K562 (cell line): ENCODE data around the gene FCAR. TPM values are rescaled to one million over a fixed set of nuclear protein-coding genes. Genes with fewer than 3 reads are reported as not detected.

Experiments
- ATAC-seq: fragments of 200-7000 bp; cut with Tn5 transposase; 3 replicates; pipeline ENCODE4 v1.9.1; 2020; ENCODE audit warnings: moderate library complexity
- BruUV-seq: library from RNA; stranded (reverse); fragments of 400-500 nt; replicated peaks from 2 replicates; lab custom pipeline; 2021; lab: Mats Ljungman, UMichigan
- CTCF ChIA-PET: fragments of 300-600 bp; formaldehyde crosslinking; extraction: SDS; loops from one replicate; lab custom pipeline; 2021; ENCODE audit warnings: low intra/inter-chr PET ratio; lab: Yijun Ruan, JAX
- POLR2A ChIA-PET: fragments of 300-600, 350-650 bp; sonication (Branson Sonifier 250); formaldehyde crosslinking; extraction: SDS; loops from one replicate; lab custom pipeline; 2021; ENCODE audit warnings: antibody characterized with exemption, inconsistent platforms; lab: Yijun Ruan, JAX
- DNase-seq, 4 experiments: peaks; one replicate each; pipeline versions ENCODE4 v3.0.0 to v3.0.0-alpha.2; 2011 to 2018; ENCODE audit warnings: low spot score in 3 of 4, mixed read lengths in 3 of 4; ENCODE audit errors: extremely low read depth in 1 of 4
- FAIRE-seq: peaks from 2 replicates; lab custom pipeline; 2011; peaks lifted over from hg19 to GRCh38; lab: Jason Lieb, UNC
- H2AFZ ChIP-seq: 2 replicates; pipeline ENCODE4 v1.6.0; 2011; ENCODE audit warnings: low read depth, low read length, control low read depth, inconsistent platforms
- H3K27ac ChIP-seq: fragments of 200-600 bp; 3 replicates; pipeline ENCODE4 v1.8.0; 2011; ENCODE audit warnings: low read depth, mild to moderate bottlenecking, control low read depth, inconsistent platforms, low read length, moderate library complexity, mixed read lengths; ENCODE audit errors: extremely low read depth
- H3K27me3 ChIP-seq, 2 experiments: fragments of 300-600 bp in 1 of 2; 2 replicates in 1 of 2; 3 replicates in 1 of 2; pipeline versions ENCODE4 v1.6.0 to v1.8.0; 2011; ENCODE audit warnings: inconsistent platforms in 2 of 2, low read length in 2 of 2, mild to moderate bottlenecking in 1 of 2, mixed read lengths in 1 of 2, moderate library complexity in 1 of 2; ENCODE audit not compliant: control insufficient read depth in 2 of 2, insufficient read depth in 2 of 2
- H3K36me3 ChIP-seq: fragments of 300-600 bp; 3 replicates; pipeline ENCODE4 v1.8.0; 2011; ENCODE audit warnings: mild to moderate bottlenecking, low read length, inconsistent platforms; ENCODE audit not compliant: control insufficient read depth, insufficient read depth
- H3K4me1 ChIP-seq, 2 experiments: fragments of 200-600 bp in 1 of 2; replicated peaks in 1 of 2; 2 replicates in 1 of 2; 3 replicates in 1 of 2; pipeline versions ENCODE4 v1.5.1 to v1.8.0; 2011; ENCODE audit warnings: inconsistent platforms in 2 of 2, low read length in 2 of 2, mild to moderate bottlenecking in 1 of 2, mixed read lengths in 1 of 2, moderate library complexity in 1 of 2; ENCODE audit not compliant: control insufficient read depth in 2 of 2, insufficient read depth in 2 of 2
- H3K4me2 ChIP-seq: 2 replicates; pipeline ENCODE4 v1.6.1; 2011; ENCODE audit warnings: low read length, control low read depth, inconsistent platforms, mixed read lengths; ENCODE audit not compliant: insufficient read depth
- H3K4me3 ChIP-seq: fragments of 200-600 bp; sonication (generic), shearing (Covaris generic); 2 replicates; pipeline ENCODE4 v1.5.1; 2016; ENCODE audit warnings: control low read depth, inconsistent platforms
- H3K79me2 ChIP-seq: fragments of 200-600 bp; 3 replicates; pipeline ENCODE4 v1.8.0; 2011; ENCODE audit warnings: low read length, inconsistent platforms; ENCODE audit not compliant: control insufficient read depth, insufficient read depth
- H3K9ac ChIP-seq, 2 experiments: 2 replicates each; pipeline versions ENCODE4 v1.6.0 to v1.6.1; 2011; ENCODE audit warnings: low read depth in 2 of 2, low read length in 2 of 2, control low read depth in 1 of 2, inconsistent platforms in 1 of 2, mild to moderate bottlenecking in 1 of 2, mixed read lengths in 1 of 2; ENCODE audit not compliant: insufficient read depth in 1 of 2
- H3K9me1 ChIP-seq: one replicate; pipeline ENCODE4 v1.6.0; 2011; ENCODE audit warnings: inconsistent platforms, mild to moderate bottlenecking, low read length, moderate library complexity; ENCODE audit not compliant: control insufficient read depth, insufficient read depth
- H3K9me3 ChIP-seq: replicated peaks from 2 replicates; pipeline ENCODE4 v1.5.1; 2011; ENCODE audit warnings: low read depth, low read length, inconsistent platforms; ENCODE audit not compliant: control insufficient read depth, insufficient read depth
- H4K20me1 ChIP-seq: replicated peaks from 2 replicates; pipeline ENCODE4 v1.6.1; 2011; ENCODE audit warnings: low read length, inconsistent platforms, mixed read lengths; ENCODE audit not compliant: control insufficient read depth, insufficient read depth
- CREB3L1 ChIP-seq: fragments of 450-650 bp; IDR thresholded peaks from 2 replicates; pipeline ENCODE4 v1.6.1; 2014; ENCODE audit warnings: low read depth, mild to moderate bottlenecking, moderate library complexity, borderline replicate concordance
- HNRNPUL1 ChIP-seq: fragments of 200-400 bp; formaldehyde crosslinking; IDR thresholded peaks from 2 replicates; pipeline ENCODE4 v1.6.1; 2017; ENCODE audit warnings: low read length
- MEIS2 ChIP-seq: fragments of 450-650 bp; IDR thresholded peaks from 2 replicates; pipeline ENCODE4 v1.6.1; 2014; ENCODE audit warnings: mild to moderate bottlenecking; ENCODE audit not compliant: partially characterized antibody
- NELFE ChIP-seq: IDR thresholded peaks from 2 replicates; pipeline ENCODE4 v1.6.1; 2011; ENCODE audit warnings: mild to moderate bottlenecking; ENCODE audit not compliant: insufficient read depth, insufficient read length
- SIN3B ChIP-seq: fragments of 450-650 bp; IDR thresholded peaks from 2 replicates; pipeline ENCODE4 v1.6.1; 2017; ENCODE audit warnings: low read depth, mild to moderate bottlenecking, moderate library complexity
- SMARCB1 ChIP-seq: IDR thresholded peaks from 2 replicates; pipeline ENCODE4 v1.6.1; 2011; ENCODE audit warnings: improper control_type of control experiment, low read depth; ENCODE audit not compliant: insufficient read length
- SRF ChIP-seq, 2 experiments: fragments of 250-450, 450-650 bp in 1 of 2; sonication (Bioruptor Pico) in 1 of 2; sonication (generic) in 1 of 2; formaldehyde crosslinking; IDR thresholded peaks; 2 replicates each; pipeline versions ENCODE4 v1.5.0 to v1.5.1; 2020 to 2022; ENCODE audit warnings: mild to moderate bottlenecking in 1 of 2, missing genetic modification reagents in 1 of 2
- TAL1 ChIP-seq: fragments of 450-650 bp; IDR thresholded peaks from 2 replicates; pipeline ENCODE4 v1.6.1; 2016; ENCODE audit warnings: mild to moderate bottlenecking
- THRAP3 ChIP-seq: fragments of 450-650 bp; IDR thresholded peaks from 2 replicates; pipeline ENCODE4 v1.6.1; 2016; ENCODE audit warnings: mild to moderate bottlenecking, inconsistent platforms, borderline replicate concordance
- ZKSCAN1 ChIP-seq: fragments of 150-350 bp; IDR thresholded peaks from 2 replicates; pipeline ENCODE4 v1.6.1; 2016; ENCODE audit warnings: low read depth, low read length
- ZNF561 ChIP-seq: fragments of 450-650 bp; formaldehyde crosslinking; conservative IDR thresholded peaks from 2 replicates; pipeline ENCODE4 v1.4.0; 2020; ENCODE audit warnings: mild to moderate bottlenecking, moderate library complexity
- ZNF57 ChIP-seq: fragments of 450-650 bp; formaldehyde crosslinking; IDR thresholded peaks from 2 replicates; pipeline ENCODE4 v1.4.0; 2020; ENCODE audit warnings: mild to moderate bottlenecking, moderate library complexity
- ZNF707 ChIP-seq: fragments of 250-450 bp; sonication (Bioruptor Pico); conservative IDR thresholded peaks from 2 replicates; pipeline ENCODE4 v1.8.0; 2022; ENCODE audit warnings: inconsistent platforms, mild to moderate bottlenecking, moderate library complexity
- WGBS: fragments of 100-300 bp; shearing (Covaris generic); methylation state at CpG from one replicate; pipeline ENCODE4 v1.1.6; 2016; ENCODE audit warnings: low coverage, mixed read lengths; ENCODE audit not compliant: insufficient coverage; ENCODE audit errors: missing lambda C conversion rate; 5-methylcytosine and 5-hydroxymethylcytosine counted together
- in situ Hi-C: fragments of 300-500 bp; cut with MboI; formaldehyde crosslinking; loops from 4 replicates; pipeline ENCODE4 v1.15.0; 2018; ENCODE audit warnings: inconsistent platforms, mixed read lengths
- intact Hi-C: fragments of 100-400 bp; cut with micrococcal nuclease; formaldehyde crosslinking; loops from 2 replicates; pipeline ENCODE4 v1.14.2; 2022
- polyA plus RNA-seq, 8 experiments: library from polyadenylated mRNA; depleted of rRNA in 4 of 8; stranded (reverse) in 5 of 8; unstranded in 3 of 8; fragments of >200 nt; fragmentation: Nextera tagmentation in 2 of 8; fragmentation: Illumina TruSeq in 1 of 8; extraction: Ambion mirVana in 2 of 8; extraction: Trizol in 1 of 8; gene quantifications; 2 replicates each; pipeline versions ENCODE4 v1.2.1 to v1.2.3, GENCODE V29; 2011 to 2014; ENCODE audit warnings: inconsistent platforms in 1 of 8, missing spikeins in 1 of 8
- total RNA-seq, 7 experiments: library from RNA; depleted of rRNA in 6 of 7; stranded (reverse); fragments of >200 nt in 6 of 7; fragmentation: Illumina TruSeq in 2 of 7; extraction: Trizol in 2 of 7; gene quantifications; 2 replicates each; pipeline versions ENCODE4 v1.2.1 to v1.2.3, GENCODE V29; 2011 to 2021; ENCODE audit warnings: low replicate concordance in 1 of 7

The FCAR gene
- total and polyA plus RNA-seq, 9 of the 15 experiments (the other 6 are each of a cell fraction or from before 2014, with no cell fraction given): not detected

DNA sequence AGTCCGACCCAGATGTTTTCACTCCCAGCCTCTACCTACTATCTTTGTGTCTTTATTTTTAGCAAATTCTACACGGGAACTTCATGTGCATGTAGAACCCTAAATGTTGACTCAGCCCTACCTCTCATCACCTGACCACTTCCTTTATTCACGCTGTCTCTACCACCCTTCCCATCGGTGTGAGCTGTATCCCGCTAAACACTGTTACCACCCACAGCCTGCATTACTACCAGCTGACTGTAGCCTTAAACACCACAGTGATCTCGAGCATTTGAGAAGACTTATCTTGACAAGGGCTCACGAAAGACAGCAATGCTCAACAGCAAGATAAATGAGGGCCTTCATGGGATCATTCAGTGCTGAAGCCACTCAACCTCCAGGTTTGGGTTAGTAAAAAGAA is 47.0 kb downstream of the FCAR start (continued):
- TF ChIP-seq TAL1: no peak
- no peak for TF ChIP-seq ZNF707 (CRISPR knock-in tag)
- no peak for TF ChIP-seq HNRNPUL1
- TF ChIP-seq ZNF57 (CRISPR knock-in tag): no peak
- TF ChIP-seq ZKSCAN1: no peak
- TF ChIP-seq MEIS2: peak; percentile 64
- no peak for TF ChIP-seq ZNF561 (CRISPR knock-in tag)
- TF ChIP-seq SRF (CRISPR knock-in tag; IDR thresholded peaks at IDR 0.05): no peak
- no peak for TF ChIP-seq SIN3B
- no peak for TF ChIP-seq SMARCB1

DNA sequence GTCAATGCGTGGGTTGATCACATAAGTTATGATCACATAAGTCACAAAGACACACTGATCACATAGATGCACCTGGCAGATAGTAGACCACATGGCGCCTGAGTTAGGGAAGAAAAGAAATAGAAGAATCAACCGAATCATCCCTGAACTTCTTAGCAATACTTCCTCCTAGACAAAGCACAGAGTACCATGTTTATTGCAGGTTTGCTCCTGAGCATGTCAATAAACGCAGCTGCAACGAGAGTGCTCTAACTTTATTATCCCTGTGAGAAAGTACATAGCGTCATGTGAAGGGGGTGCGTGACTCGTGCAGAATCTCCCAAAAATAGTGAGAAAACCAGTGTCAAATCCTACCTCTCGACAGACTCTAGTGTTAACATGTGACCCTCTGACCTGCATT is 49.2 kb downstream of the FCAR start:
- FAIRE-seq: peak; percentile 11
- Histone ChIP-seq H3K9me1 (no peaks in the 10 kb centered on the region), H3K4me3 (no peak overlapping the region), H3K4me2 (no peak overlapping the region), H3K36me3 (no peaks in the 10 kb centered on the region), H3K9ac (no peak overlapping the region), H4K20me1 (no peaks in the 10 kb centered on the region), H3K27ac (no peak overlapping the region), H2AFZ (peak overlapping the region; percentile 77), H3K9me3 (peaks cover 5% of the 10 kb centered on the region), H3K4me1 (peaks cover 9 to 11% of the 10 kb centered on the region in 2 experiments; a peak in 4 of 5 replicates), H3K27me3 (peaks cover 0 to 5% of the 10 kb centered on the region in 2 experiments; a peak in 1 of 5 replicates), H3K79me2 (no peaks in the 10 kb centered on the region)
- ChIA-PET CTCF (interaction anchor here (0.6 kb wide), 1 partner anchor 298 kb away, joined by 3 read pairs; no protein-coding TSS in a partner anchor), POLR2A (interaction anchor here (0.6 kb wide), 1 partner anchor 237 kb away, joined by 3 read pairs; no protein-coding TSS in a partner anchor)
- BruUV-seq: no TSS peak
- no peak for ATAC-seq
- intact Hi-C loops (no loop called here), in situ Hi-C loops (loop anchor here (5.0 kb wide), 1 partner anchor 41 kb away; no protein-coding TSS in a partner anchor)
- WGBS: 28% methylated on average over 9 of the region's 9 CpGs
- DNase-seq: no peak
- no peak for TF ChIP-seq THRAP3
- no peak for TF ChIP-seq CREB3L1
- TF ChIP-seq SIN3B: no peak
- TF ChIP-seq NELFE: no peak
- TF ChIP-seq MEIS2: peak; percentile 12
